Globus pallidus (tissue), 1 donor: ENCODE measurements around the gene HOXB3.

Source experiments
- DNase-seq: peaks from one replicate; pipeline ENCODE4 v3.0.0-alpha.2; 2015; ENCODE audit warnings: low spot score

Gene HOXB3

DNA sequence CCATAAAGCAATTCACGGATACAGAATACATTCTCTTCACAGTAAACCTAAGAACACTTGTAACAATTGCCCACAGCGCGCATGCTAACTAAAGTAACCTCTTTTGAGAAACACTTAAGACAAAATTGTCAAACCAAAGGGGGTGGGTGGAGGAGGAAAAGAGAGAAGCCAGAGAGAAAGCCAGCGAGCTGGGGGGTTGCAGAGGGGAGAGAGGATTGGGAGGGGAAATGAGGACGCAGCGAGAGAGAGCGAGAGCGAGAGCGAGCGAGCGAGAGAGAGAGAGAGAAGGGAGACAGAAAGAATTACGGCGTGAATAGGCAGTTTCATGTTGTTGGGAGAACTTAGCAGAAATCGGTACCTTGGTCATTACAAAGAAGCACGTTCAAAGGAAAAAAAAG is 22.4 kb upstream of the HOXB3 start:
- DNase-seq, result no peak

DNA sequence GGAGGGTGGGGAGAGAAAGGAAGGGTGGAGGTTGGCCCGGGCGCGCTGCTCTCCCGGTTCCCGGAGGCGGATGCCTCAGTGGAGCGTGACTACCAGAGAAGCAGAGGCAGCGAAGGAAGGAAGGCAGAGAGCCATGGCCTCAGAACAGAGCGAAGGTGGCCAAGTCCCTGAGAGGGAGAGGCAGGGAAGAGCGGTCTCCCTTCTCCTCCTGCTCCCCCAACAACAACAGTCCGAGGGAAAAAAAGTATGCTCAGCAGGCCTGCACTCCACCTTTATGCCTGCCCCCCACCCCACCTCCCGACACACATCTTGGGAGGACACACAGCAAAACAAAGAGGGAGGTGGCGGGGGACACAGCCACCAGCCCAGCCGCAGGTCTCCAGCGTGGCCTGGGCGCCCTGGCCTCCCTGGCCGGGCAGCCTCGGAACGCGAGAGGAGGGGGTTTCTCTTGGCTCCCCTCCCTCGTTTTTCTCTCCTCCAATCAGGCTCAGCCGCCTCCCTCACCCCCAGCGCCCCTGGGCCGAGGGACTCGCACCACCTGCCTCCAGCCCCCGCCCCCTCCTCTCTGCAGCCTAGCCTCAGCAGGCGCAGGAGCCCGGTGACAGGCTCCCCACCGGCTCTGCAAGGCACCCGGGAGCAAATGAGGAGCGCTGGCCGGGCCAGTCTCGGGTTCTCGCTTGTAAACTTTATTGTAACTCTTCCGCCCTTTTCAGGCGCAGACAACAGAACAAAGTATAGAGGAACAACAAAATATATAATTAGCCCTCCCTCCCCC is 21.8 kb upstream of the HOXB3 start:
- no peak for DNase-seq

DNA sequence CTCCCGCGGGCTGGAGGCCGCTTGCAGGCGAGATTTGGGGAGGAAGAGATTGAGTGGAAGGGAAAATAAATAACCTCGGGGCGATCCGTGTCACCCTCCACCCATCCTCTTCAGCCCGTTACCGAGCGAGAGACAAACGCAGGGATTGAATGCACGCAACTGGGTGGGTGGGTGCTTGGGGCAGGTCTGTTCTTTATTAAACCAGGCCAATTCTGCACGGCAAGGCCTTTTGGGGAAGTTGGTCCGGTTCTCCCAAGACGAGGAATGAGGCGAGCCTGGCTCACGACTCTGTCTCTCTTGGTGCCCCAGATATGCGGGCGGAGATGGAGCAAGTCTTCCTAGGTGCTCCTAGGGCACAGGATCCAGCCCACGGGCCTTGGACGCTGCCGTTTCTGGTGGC is 21.2 kb upstream of the HOXB3 start:
- no peak for DNase-seq

DNA sequence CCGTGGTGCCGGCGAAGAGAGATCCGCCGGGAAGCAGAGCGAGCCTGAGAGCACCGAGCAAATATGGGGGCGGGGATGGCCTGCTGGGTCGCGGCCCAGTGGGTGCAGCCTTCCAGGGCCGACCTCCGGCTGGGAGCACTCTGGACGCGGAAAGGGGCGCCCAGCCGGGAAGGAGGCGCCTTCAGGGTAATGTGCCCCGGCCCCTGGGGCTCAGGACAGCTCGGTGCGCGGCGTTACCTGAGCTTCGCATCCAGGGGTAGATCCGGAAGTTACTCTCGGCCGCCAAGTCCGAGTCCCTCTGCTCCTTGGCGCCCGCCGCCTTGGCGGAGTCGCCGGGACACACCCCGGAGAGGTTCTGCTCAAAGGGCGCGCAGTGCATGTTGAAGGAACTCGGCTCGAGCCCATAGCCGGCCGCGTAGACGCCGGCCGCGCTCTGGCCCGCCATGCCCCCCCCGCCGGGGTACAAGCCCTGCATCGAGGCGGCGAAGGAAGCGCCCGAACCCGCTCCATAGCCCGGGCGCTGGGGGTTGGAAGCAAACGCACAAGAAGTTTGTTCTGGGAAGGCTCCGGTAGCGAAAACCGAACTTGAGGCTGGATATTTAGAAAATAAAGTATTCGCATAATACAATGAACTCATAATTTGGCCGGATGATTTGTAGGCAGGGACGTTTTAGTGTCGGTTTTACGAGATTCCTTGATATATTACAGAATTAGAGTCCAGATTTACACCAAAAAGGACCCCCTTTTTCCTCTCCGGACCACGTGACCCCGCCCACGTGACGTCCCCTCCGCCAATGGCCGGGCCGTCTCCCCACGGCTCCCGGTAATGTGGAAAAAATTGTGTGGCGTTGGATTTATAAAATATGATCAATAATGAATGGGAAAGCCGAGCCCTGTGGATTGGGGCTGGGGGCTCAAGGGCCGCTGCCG is 20.5 kb upstream of the HOXB3 start, which contains the start of gene HOXB7:
Gene HOXB7 (minus strand): TSS at position 736 of the 930 bp plus-strand sequence. CDS start 99 bp downstream, at position 637.
- DNase-seq, result no peak

DNA sequence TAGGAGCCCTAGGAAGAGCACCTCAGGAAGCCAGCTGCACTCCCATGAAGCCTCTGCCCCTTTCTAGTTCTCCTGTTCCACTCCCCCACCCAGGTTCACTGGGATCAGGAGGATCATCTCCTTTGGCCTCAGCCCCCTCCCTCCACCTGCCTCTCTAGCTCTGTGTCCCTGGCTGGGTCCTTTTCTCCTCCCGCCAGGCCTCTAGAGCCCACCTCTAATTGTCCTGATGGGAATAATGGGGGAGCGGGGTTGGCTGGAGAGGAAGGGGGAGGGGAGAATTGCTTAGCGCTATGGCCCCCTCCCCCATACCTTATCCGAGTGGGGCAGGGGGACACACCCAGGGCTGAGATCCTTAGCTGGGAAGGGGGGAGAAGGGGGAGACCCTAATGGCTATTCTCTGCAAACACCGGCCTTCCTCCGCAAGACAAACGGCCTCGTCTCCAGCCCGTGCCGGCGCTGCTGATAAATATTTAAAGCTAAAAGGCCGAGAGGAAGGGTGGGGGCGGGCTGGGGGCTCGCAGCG is 19.8 kb upstream of the HOXB3 start:
- DNase-seq, result no peak

DNA sequence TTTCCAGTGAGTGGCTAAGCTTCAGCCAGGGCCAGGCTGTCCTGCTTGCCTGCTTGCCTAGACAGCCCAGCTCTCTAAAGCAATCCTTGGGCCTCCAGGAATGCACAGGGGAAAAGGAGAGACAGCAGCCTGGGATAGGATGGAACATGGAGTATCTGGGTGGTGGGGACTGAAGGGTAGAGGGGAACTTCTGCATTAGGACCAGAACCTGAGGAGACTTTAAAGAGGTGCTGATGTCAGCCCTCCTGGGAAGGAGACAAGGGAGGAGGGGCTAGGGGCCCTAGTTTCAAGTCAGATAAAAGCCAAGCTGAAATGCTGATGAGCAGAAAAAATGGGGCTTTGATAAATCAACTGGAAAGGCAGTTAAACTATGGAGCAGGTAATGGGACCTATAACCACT is 19.0 kb upstream of the HOXB3 start:
- DNase-seq, result no peak

DNA sequence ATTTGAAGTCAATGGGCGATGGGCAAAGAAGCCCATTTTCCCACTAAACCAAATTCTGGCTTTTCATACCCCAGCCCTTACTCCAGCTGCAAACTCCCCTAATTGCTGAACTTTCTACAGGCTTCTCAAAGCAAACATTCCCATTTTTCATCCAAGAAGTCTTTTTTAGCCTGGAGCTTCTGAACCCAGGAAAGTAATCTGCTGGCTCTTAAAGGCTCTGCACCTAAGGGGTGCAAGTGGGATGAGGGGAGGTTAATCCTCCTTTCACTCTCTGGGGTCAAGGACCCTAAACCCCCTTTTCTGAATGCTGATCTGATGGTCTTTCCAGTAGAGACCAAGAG is 18.4 kb upstream of the HOXB3 start:
- DNase-seq, result no peak

DNA sequence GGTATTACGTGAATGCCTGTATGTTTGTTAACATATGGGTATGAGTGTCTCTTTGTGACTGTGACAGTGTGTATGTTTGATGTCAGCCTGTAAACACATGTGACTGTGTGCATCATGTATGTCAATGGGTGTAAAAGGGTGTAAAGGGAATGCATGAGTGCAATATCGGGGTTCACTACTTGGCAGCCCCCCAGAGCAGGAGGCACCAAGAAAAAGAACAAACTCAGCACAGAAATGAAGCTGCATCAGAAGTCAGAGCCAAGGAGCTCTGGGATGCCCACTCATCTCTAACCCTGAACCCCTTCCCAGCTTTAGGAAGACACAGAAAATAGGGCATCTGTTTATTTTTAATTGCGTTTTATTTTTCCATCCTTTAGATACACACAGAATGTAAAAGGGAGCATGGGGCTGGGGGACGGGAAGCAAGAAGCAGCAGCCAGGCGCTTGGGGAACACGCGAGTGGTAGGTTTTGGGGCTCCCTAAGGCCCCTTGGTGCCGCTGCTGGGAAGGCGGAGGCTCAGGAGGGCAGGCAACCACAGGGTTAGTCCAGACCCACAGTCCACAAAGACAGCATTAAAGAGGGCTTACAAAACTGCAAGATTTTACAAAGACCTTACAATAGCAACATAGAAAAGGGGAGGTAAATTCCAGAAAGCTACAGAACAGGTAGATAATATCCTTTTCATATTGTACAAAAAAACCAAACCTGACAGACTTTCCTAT is 17.0 kb upstream of the HOXB3 start:
- DNase-seq, result no peak

DNA sequence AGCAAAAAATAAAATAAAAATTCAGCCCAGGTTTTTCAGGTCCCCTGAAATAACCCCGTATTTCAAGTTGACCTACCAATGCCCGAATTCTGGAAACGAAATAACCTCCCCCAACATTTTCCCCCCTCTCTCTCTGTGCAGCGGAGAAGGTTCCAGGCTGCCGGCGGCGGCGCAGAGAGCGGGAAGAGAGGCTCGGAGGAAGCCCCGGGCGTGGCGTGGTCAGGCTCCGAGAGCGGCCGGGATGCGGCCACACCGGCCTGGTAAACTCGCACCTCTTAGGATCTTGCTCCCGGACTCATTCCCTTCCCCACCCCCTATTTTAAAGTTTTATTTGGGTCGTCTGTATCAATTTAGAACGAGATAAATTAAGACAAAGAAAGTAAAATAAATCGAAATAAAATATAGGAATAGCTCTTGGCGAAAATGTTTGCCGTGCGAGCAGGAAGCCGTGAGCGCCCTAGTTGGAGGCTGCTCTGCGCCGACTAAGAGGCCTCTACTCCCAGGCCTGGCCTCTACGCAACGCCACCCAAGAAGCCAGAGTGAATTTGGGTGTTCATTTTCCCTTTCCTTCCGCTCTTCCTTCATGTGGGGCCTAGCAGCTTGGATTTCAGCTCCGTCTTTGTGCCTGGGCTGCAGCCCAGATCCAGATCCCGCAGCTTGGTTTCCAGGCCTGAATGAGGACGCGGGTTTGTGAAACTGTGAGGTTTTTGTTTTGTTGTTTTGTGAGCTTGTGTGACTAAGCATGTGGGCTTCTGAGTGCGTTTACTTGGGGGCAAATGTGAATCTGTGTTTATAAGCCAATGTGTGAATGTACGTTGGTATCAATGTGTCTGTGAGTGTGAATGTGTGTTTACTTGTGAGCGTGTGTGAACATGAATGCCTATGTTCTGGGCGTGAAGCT is 16.2 kb upstream of the HOXB3 start:
- DNase-seq, result no peak

DNA sequence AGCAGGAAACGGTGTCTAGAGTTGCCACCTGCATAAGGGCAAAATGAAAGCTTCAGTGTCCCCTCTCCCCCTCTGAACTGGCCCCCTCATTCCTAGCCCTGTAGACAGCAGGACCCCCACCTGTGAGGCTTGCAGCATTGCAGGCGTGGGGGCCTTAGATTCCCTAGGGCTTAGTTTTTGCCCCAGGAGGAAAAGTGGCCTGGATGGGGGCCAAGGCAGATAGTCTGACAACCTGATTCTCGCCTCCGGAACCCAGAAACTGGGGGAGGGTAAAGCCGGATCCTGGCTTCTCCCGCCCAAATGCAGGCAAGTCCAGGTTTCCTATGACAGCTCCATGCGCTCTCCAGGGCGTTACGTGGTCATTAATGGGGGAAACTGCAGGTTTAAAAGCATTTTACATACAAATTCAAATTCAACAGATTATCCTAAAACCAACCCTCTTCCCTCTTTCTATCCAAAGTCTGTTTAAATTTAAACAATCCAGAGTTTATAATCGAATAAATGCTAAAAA is 15.4 kb upstream of the HOXB3 start:
- no peak for DNase-seq

DNA sequence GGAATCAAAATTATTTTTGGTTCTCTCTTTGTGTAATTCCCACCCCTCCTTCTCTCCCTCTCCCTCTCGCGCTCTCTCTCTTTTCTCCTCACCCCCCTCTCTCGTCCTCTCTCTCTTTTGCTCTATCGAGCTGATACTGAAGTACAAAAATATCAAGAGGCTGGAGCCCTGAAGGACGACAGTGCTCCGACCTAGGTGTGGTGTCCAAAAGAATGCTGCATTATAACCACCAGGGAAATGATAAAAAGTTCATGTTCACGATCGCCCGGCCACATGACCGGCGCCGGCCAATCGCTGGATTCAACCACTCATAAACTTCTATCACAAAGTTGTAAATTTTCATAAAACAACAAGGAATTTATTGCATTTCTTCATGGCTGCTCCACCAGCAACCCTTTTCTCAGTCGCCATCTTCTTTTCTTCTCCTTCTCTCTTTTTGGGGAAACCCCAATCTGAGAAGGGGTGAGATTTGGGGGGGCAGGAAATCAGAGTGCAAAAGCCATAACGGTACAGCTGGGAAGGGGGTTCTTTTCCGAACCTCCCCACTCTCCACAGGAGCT is 14.8 kb upstream of the HOXB3 start, which contains the start of gene HOXB6:
Gene HOXB6 (minus strand): TSS at position 217 of the 560 bp plus-strand sequence. CDS start 6,836 bp downstream, outside the sequence.
- no peak for DNase-seq

DNA sequence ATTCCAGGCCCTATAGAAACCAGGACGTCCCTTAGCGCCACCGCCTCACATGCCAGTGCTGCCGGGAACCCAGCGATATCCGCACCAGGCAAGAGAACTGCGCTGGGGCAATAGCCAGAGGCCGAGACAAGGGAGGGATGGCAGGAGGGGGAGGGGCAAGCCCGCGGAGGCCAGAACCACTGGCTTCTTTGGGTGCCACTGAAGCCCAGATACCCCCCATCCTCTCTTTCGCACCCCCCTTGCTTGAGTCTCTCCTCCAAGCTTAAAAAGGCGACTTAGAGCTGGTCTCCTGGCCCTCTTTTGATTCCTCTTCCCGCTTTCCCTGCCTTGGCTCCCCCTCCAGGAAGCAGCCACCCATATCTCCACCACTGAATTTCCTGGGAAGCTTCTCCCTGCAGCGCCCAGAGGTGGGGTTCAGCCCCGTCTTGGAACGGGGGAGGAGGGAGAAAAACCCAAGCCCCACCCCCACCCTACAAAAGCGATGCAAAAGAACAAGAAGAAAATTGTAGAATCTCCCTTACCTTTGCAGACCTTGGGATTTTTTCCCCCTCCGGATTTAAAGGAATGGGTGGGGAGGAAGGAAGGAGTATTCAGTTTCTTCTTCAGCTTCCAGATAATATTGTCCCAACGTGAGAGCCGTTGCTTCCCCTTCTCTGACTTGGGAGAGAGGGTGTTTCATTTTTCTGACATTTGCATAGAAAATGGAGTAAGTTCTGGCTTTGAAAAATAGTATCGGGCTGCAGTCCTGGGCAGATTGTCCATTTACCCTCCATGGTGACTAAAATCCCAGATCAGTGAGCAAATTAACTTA is 14.1 kb upstream of the HOXB3 start:
- DNase-seq, result no peak

DNA sequence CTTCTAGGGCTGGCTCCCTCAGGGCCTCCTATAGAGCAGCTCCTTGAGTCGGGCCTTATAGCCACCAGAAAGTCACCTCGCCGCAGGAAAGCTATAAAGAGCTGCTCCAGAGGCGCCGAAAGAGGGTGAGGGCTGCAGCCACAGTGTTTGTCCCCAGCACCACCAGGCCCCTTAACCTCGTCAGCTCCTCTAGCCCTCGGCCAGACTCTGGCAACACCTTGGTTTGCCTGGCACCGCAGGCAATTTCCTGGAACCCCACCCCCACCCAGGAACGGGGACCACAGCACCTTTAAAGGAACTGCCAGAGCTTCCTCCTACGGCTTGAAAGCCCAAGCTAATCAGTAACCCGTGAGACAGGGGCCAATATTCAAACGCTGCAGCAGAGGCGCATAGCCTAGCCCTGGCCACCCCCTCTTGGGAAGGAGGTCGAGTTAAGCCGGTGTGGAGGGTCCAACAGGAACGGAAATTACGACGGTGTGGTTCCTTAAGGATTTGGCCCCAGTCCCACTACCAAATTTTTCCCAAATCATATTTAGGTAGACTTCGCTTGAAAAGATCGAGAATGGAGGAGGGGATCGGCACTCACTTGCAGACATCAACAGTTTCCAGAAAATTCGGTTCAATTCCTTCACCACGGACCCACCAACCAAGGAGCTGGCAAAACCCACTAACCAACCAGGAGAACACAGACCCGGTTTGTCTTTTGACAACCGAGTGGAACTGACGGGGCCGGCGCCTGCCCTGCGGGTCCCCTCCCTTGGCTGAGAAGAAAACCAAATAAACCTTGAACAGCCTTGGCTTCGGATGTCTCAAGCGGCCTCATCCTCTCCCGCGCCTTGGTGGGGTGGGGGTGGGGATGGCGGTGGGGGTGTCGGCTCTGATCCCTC is 11.7 kb upstream of the HOXB3 start:
- no peak for DNase-seq

DNA sequence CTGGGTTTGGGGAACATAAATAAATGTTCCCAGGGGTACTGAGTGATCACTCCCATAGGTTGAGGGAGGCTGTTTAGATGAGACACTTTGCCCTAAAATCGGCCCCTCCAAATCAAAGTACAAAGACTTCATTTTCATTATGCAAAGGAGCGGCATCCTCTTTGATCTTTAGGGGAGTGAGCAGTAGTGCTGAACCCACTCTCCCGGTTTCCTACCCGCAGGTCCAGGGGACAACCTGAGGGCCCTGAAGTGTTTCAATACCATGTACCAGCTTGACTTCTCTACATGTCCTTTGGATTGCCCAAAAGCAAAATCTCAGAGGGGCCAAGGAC is 11.1 kb upstream of the HOXB3 start:
- no peak for DNase-seq

DNA sequence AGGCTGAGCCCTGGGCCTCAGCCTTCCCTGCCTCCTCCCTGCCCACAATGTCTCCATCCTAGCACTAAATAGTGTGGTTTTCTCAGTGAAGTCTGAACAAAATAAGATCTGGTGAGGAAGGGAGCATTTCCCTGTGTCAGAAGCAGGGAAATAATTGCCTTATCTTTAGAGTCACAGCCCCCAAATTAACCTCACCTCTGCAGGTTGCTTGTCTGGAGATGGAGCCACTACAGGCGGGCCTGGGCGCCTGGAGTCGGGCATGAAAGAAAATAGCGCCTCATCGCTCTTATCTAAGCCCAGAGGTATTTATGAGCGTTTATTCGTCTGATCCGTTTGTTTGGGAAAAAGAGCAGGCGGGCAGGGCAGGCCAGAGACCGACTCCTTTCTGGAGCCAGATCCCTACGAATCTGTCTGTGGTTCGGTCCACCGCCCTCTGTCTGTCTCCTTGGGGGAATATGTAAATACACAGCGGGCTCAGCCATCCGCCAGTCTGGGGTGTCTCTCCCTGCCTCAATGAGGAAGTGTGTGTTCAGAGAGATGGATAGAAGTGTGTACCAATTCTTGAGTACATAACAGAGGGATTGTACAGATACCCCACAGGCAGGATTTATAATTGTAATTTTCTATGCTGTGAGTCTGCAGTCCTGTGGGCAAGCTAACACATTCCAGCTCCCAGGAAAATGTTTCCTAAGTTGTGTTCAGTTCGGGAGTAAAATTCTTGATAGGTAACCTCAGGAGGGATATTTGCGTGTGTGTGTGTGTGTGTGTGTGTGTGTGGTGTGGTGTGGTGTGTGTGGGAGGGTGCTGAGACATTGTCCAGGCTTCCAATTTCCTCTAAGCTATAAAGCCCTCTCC is 10.4 kb upstream of the HOXB3 start:
- DNase-seq, result no peak

DNA sequence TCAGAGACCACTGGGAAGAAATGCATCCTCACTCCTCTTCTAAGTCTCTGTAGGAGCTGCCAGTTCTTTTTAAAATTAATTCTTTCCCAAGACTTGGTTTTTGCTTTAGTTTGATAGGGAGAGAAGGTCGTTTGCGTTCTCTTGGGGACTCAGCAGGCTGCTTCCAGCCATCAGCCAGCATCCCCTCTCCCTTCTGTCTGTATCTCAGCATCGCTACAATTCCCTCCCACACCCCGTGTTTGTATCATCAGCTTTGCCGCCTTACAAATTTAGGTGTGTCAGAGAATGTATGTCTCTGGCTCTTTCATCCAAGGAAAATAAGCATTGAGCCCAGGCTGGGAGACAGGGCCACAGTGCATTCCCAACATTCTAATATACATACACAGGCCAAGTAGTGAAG is 9.3 kb upstream of the HOXB3 start:
- DNase-seq, result no peak

DNA sequence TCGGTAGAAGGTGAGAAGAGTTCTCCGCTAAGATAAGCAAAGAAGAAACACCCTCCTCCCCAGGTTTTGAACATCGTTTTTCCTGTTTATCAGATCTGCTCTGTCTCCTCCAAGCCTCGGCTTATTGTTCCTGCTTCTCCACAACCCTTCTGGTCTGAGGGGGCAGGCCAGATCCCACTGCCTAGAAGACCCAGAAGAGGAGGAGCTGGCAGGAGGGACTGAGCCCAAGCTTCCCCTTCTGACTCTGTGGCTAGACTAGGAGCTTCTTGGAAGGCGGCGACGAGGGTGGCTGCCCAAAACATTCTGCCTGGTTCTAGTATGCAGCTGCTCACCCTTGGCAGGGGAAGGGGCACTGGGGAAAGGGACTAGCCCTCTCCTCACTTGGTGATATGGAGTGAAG is 8.7 kb upstream of the HOXB3 start:
- no peak for DNase-seq
